ENCODE results near the gene TWNK. TPM values are rescaled to one million over a fixed set of nuclear protein-coding genes. Genes with fewer than 3 reads are reported as not detected.

Gene TWNK
- total RNA-seq, 1 experiment from 2014 or later = 38.7 TPM

GRCh38 chr10:101002456-101002855 lies 15.1 kb downstream of the TWNK start:
- Histone ChIP-seq H3K23me2 (ENCODE audit: insufficient read length, low read depth, low read length, poor library complexity, severe bottlenecking) (peaks cover 27% of the 10 kb centered on the region), H2AFZ (ENCODE audit: low read length) (no peak overlapping the region), H3K23ac (ENCODE audit: insufficient read length, low read depth, low read length) (no peak overlapping the region), H2AK5ac (ENCODE audit: insufficient read length, low read length) (no peak overlapping the region), H3K4me2 (ENCODE audit: insufficient read depth, insufficient read length, low read length) (no peak overlapping the region), H4K20me1 (ENCODE audit: control insufficient read depth, insufficient read depth, insufficient read length) (no peaks in the 10 kb centered on the region), H2BK5ac (ENCODE audit: insufficient read length, low read length) (no peak overlapping the region), H2BK12ac (ENCODE audit: insufficient read length, low read depth, low read length) (no peak overlapping the region), H3K79me2 (ENCODE audit: insufficient read depth, low read length) (no peaks in the 10 kb centered on the region; the same call in 1 of the 2 replicates), H3K18ac (ENCODE audit: insufficient read length, low read depth, low read length) (no peak overlapping the region), H3K4ac (ENCODE audit: low read depth, low read length) (no peak overlapping the region), H3K27me3 (ENCODE audit: insufficient read depth, low read length) (no peaks in the 10 kb centered on the region), H4K91ac (ENCODE audit: insufficient read length, low read depth, low read length) (no peak overlapping the region), H3T11ph (ENCODE audit: low read length) (no peak overlapping the region), H3K56ac (ENCODE audit: insufficient read length, low read depth, low read length) (no peak overlapping the region), H3K9me3 (ENCODE audit: control insufficient read depth, low read depth, low read length) (no peaks in the 10 kb centered on the region), H3K79me1 (ENCODE audit: insufficient read depth, low read depth, low read length, poor library complexity, severe bottlenecking) (no peaks in the 10 kb centered on the region), H2BK20ac (ENCODE audit: low read depth, low read length, poor library complexity, severe bottlenecking) (no peak overlapping the region), H3K27ac (ENCODE audit: insufficient read length, low read depth, low read length) (no peak overlapping the region), H3K9ac (ENCODE audit: extremely low read depth, insufficient read length, low read length) (no peak overlapping the region), H4K8ac (replicated peaks; ENCODE audit: insufficient read length, low read depth, low read length) (no peak overlapping the region), H2BK120ac (ENCODE audit: low read depth, low read length, poor library complexity, severe bottlenecking) (no peak overlapping the region), H3K14ac (ENCODE audit: insufficient read depth, low read length) (no peak overlapping the region), H4K5ac (ENCODE audit: insufficient read length, low read depth, low read length) (no peak overlapping the region), H3K4me1 (ENCODE audit: insufficient read depth, low read length) (peaks cover 2% of the 10 kb centered on the region; the same call in 1 of the 2 replicates), H2BK15ac (ENCODE audit: low read depth, low read length) (no peak overlapping the region)
- WGBS (ENCODE audit: extremely low coverage, insufficient read length, low lambda C conversion rate) = no CpG with 5 or more reads among the region's 11 CpGs
- Mint-ChIP-seq H3K36me3 (ENCODE audit: insufficient read depth in 1 of 3, low read depth in 3 of 3) (peaks cover 19 to 46% (median 41%) of the 10 kb centered on the region in 3 experiments; a peak in 6 of 7 replicates), H3K27ac (no peak overlapping the region; a peak in 1 of 7 replicates), H3K9me3 (no peaks in the 10 kb centered on the region; a peak in 2 of 5 replicates), H3K27me3 (ENCODE audit: low read depth) (no peaks in the 10 kb centered on the region), H3K4me3 (no peak overlapping the region), H3K4me1 (peaks cover 17 to 22% of the 10 kb centered on the region in 2 experiments)
- TF ChIP-seq CTCF (conservative IDR thresholded peaks at IDR 0.05) = no peak
- DNase-seq = no peak
